Mesenchymal stem cell (in vitro differentiated cells and primary cell): ENCODE measurements around the gene ACADS.
A peak's percentile ranks its signal among the peaks of the same experiment; 100 is the strongest.

Source experiments
- DNase-seq: peaks from one replicate; pipeline ENCODE4 v3.0.0-alpha.2; 2013
- H2AFZ ChIP-seq: one replicate; pipeline ENCODE4 v1.6.1; 2013; ENCODE audit warnings: low read depth, mild to moderate bottlenecking, control low read depth, inconsistent platforms, low read length, moderate library complexity
- H2AK5ac ChIP-seq: 2 replicates; pipeline ENCODE4 v1.6.1; 2013; ENCODE audit warnings: low read length, moderate library complexity, mild to moderate bottlenecking, inconsistent platforms; ENCODE audit not compliant: severe bottlenecking
- H2BK120ac ChIP-seq: one replicate; pipeline ENCODE4 v1.6.1; 2013; ENCODE audit warnings: low read depth, mild to moderate bottlenecking, inconsistent platforms, low read length, moderate library complexity
- H2BK12ac ChIP-seq, 2 experiments: one replicate each; pipeline ENCODE4 v1.6.1; 2013; ENCODE audit warnings: inconsistent platforms in 2 of 2, low read length in 2 of 2, mild to moderate bottlenecking in 2 of 2, moderate library complexity in 2 of 2, control low read depth in 1 of 2
- H2BK15ac ChIP-seq: one replicate; pipeline ENCODE4 v1.6.1; 2013; ENCODE audit warnings: mild to moderate bottlenecking, low read depth, inconsistent platforms; ENCODE audit not compliant: poor library complexity, severe bottlenecking
- H2BK5ac ChIP-seq: 2 replicates; pipeline ENCODE4 v1.6.1; 2013; ENCODE audit warnings: low read depth, mild to moderate bottlenecking, low read length, control low read depth, inconsistent platforms; ENCODE audit not compliant: poor library complexity, severe bottlenecking
- H3K14ac ChIP-seq, 2 experiments: one replicate each; pipeline ENCODE4 v1.6.1; 2013; ENCODE audit warnings: inconsistent platforms in 2 of 2, low read length in 2 of 2, control low read depth in 1 of 2, mild to moderate bottlenecking in 1 of 2, moderate library complexity in 1 of 2
- H3K18ac ChIP-seq, 2 experiments: one replicate each; pipeline ENCODE4 v1.6.1; 2013; ENCODE audit warnings: inconsistent platforms in 2 of 2, low read length in 2 of 2, control low read depth in 1 of 2, low read depth in 1 of 2, mild to moderate bottlenecking in 1 of 2
- H3K23ac ChIP-seq, 2 experiments: one replicate each; pipeline ENCODE4 v1.6.1; 2013; ENCODE audit warnings: inconsistent platforms in 2 of 2, low read length in 2 of 2, mild to moderate bottlenecking in 2 of 2, moderate library complexity in 2 of 2, control low read depth in 1 of 2
- H3K27ac ChIP-seq: 2 replicates; pipeline ENCODE4 v1.5.1; 2013; ENCODE audit warnings: mild to moderate bottlenecking, moderate library complexity, low read length, control low read depth, inconsistent platforms; ENCODE audit not compliant: poor library complexity, severe bottlenecking
- H3K27me3 ChIP-seq, 2 experiments: 2 replicates each; pipeline versions ENCODE4 v1.6.1 to v1.7.0; 2013; ENCODE audit warnings: low read length in 2 of 2, mild to moderate bottlenecking in 2 of 2, moderate library complexity in 2 of 2, control low read depth in 1 of 2, inconsistent platforms in 1 of 2; ENCODE audit not compliant: control insufficient read depth in 1 of 2, insufficient read depth in 1 of 2
- H3K36me3 ChIP-seq, 2 experiments: 2 replicates each; pipeline versions ENCODE4 v1.6.1 to v1.7.0; 2013; ENCODE audit warnings: low read length in 2 of 2, control low read depth in 1 of 2, inconsistent platforms in 1 of 2, low read depth in 1 of 2, mild to moderate bottlenecking in 1 of 2; ENCODE audit not compliant: insufficient read depth in 2 of 2, control insufficient read depth in 1 of 2
- H3K4ac ChIP-seq, 2 experiments: one replicate each; pipeline ENCODE4 v1.6.1; 2013; ENCODE audit warnings: inconsistent platforms in 2 of 2, low read length in 2 of 2, mild to moderate bottlenecking in 2 of 2, moderate library complexity in 2 of 2, control low read depth in 1 of 2, low read depth in 1 of 2
- H3K4me1 ChIP-seq: 2 replicates; pipeline ENCODE4 v1.6.1; 2013; ENCODE audit warnings: low read depth, low read length, control low read depth; ENCODE audit not compliant: control insufficient read depth, insufficient read depth
- H3K4me2 ChIP-seq: 2 replicates; pipeline ENCODE4 v1.6.1; 2013; ENCODE audit warnings: low read length, mild to moderate bottlenecking, inconsistent platforms; ENCODE audit not compliant: poor library complexity, severe bottlenecking
- H3K4me3 ChIP-seq, 2 experiments: 2 replicates each; pipeline versions ENCODE4 v1.5.1 to v1.7.0; 2013; ENCODE audit warnings: low read length in 2 of 2, mild to moderate bottlenecking in 2 of 2, control low read depth in 1 of 2, low read depth in 1 of 2; ENCODE audit not compliant: insufficient read depth in 1 of 2
- H3K79me1 ChIP-seq: replicated peaks from 2 replicates; pipeline ENCODE4 v1.6.1; 2013; ENCODE audit warnings: mild to moderate bottlenecking, control low read depth, low read length, inconsistent platforms; ENCODE audit not compliant: poor library complexity, severe bottlenecking
- H3K9ac ChIP-seq: 2 replicates; pipeline ENCODE4 v1.7.0; 2013; ENCODE audit warnings: mild to moderate bottlenecking, low read length, moderate library complexity
- H3K9me3 ChIP-seq: 2 replicates; pipeline ENCODE4 v1.7.0; 2013; ENCODE audit warnings: mild to moderate bottlenecking, low read length; ENCODE audit not compliant: control insufficient read depth
- H4K8ac ChIP-seq: one replicate; pipeline ENCODE4 v1.6.1; 2013; ENCODE audit warnings: inconsistent platforms, mild to moderate bottlenecking, low read length, moderate library complexity
- H4K91ac ChIP-seq: one replicate; pipeline ENCODE4 v1.6.1; 2013; ENCODE audit warnings: mild to moderate bottlenecking, low read length, inconsistent platforms
- WGBS: methylation state at CpG from one replicate; pipeline ENCODE4 v1.1.7; 2013; ENCODE audit warnings: mixed read lengths; 5-methylcytosine and 5-hydroxymethylcytosine counted together

ACADS gene

DNA sequence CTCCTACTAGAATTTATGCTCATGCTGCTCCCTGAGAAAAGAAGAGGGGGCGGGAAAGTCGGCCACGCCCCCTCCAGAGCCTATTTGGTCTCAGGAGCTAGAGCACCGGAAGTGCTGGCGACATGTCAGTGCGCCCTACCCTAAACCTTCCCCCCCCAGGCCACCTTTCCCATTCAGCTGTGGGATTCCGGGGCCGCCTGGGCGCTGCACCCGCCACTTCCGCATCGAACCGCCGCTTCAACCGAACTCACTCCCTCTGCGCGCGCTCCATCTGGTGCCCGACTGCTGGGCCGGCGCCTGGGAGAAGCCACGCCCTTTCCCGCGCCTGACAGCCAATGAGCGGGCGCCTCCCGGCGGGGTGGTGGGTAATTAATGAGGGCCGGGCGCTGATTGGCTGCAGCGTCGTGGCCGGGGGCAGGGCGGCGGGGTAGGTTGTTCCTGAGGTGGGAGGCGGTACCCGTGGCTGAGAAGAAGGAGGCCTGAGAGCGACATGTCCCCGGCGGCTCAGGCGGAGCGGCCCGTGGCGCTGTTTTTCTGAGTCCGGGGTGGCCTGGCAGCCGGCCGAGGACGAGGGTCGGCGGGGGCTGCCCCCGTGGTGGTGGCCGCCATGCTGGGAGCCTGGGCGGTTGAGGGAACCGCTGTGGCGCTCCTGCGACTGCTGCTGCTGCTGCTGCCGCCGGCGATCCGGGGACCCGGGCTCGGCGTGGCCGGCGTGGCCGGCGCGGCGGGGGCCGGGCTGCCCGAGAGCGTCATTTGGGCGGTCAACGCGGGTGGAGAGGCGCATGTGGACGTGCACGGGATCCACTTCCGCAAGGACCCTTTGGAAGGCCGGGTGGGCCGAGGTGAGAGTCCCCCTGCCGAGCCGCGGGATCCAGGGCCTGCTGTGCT lies 38.7 kb upstream of the ACADS start, which contains the start of gene MLEC:
MLEC (plus strand) TSS at position 460 of the 888 bp plus-strand sequence; CDS start at position 608, 148 bp downstream.
- peak within 1 kb of the TSS; percentile 94 to 96 for H3K4ac ChIP-seq
- H2AK5ac ChIP-seq = no peak within 1 kb of the TSS
- H3K23ac ChIP-seq = peak within 1 kb of the TSS; percentile 46 to 97
- DNase-seq = peak; percentile 98
- H4K8ac ChIP-seq = peak within 1 kb of the TSS; percentile 95
- peak within 1 kb of the TSS in 1 of 2 experiments; percentile 82 for H2BK12ac ChIP-seq
- H4K91ac ChIP-seq = peak within 1 kb of the TSS; percentile 76
- H3K9ac ChIP-seq = peak within 1 kb of the TSS; percentile 95
- H3K9me3 ChIP-seq = no peaks in the 10 kb centered on the region
- peak within 1 kb of the TSS; percentile 90 for H2BK5ac ChIP-seq
- peak within 1 kb of the TSS; percentile 100 for H2AFZ ChIP-seq
- H3K27ac ChIP-seq = peak within 1 kb of the TSS; percentile 99
- peak within 1 kb of the TSS; percentile 94 for H2BK120ac ChIP-seq
- H3K27me3 ChIP-seq = no peaks in the 10 kb centered on the region
- H3K36me3 ChIP-seq = no peaks in the 10 kb centered on the region
- peak within 1 kb of the TSS; percentile 89 to 98 for H3K18ac ChIP-seq
- under 1% methylated on average over 73 of the region's 84 CpGs for WGBS
- H2BK15ac ChIP-seq = peak within 1 kb of the TSS; percentile 97
- peaks cover 6% of the 10 kb centered on the region for H3K4me1 ChIP-seq
- H3K4me3 ChIP-seq = peak within 1 kb of the TSS; percentile 83 to 96
- peak within 1 kb of the TSS; percentile 88 for H3K4me2 ChIP-seq
- H3K79me1 ChIP-seq = peaks cover 1% of the 10 kb centered on the region
- H3K14ac ChIP-seq = peak within 1 kb of the TSS in 1 of 2 experiments; percentile 98

DNA sequence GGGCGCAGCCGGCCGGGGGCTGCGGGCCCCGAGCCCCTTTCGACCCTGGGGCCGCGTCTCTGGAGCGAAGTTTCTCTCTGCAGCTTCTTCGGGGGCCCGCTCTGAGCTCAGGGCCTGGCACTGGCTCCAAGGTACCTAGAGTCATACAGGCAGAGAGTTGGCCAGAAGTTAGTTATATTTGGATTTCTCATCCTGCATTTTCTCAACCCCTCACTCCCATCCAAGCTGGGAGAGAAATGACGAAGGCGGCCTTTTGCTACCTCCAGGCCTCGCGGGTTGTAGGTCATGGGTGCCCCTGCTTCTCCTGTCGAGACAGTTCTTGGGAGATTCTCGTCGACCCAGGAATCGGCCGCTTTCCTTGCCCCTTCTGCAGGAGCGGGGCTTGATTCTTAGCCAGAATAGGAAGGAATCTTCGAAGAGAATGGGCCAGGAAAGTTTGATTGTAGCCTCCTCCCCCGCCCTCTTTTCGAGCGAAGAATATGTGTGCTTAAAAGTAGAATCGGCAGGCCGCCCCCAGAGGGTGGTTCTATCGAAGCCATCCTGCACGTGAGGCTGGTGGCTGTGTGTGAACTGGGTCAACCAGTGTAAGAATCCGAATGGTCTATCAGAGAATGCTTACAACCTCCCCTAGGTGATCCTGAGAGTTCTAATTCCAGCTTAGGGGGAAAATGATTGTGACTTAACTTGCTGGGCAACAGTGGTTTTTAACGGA lies 37.9 kb upstream of the ACADS start:
- WGBS = under 1% methylated on average over 31 of the region's 31 CpGs
- H3K23ac ChIP-seq = peak overlapping the region; percentile 42 to 46
- H4K91ac ChIP-seq = no peak overlapping the region
- peak overlapping the region; percentile 1 for H3K27ac ChIP-seq
- no peaks in the 10 kb centered on the region for H3K36me3 ChIP-seq
- peak overlapping the region in 1 of 2 experiments; percentile 61 for H3K14ac ChIP-seq
- no peak overlapping the region for H2BK120ac ChIP-seq
- H2BK15ac ChIP-seq = peak overlapping the region; percentile 73
- H3K4me2 ChIP-seq = peak overlapping the region; percentile 56
- H2AFZ ChIP-seq = peak overlapping the region; percentile 29
- no peak overlapping the region for H4K8ac ChIP-seq
- H3K4me3 ChIP-seq = peak overlapping the region; percentile 83 to 96
- no peak overlapping the region for H2BK5ac ChIP-seq
- peak overlapping the region; percentile 95 for H3K9ac ChIP-seq
- peak; percentile 58 for DNase-seq
- H3K9me3 ChIP-seq = no peaks in the 10 kb centered on the region
- H3K27me3 ChIP-seq = no peaks in the 10 kb centered on the region
- no peak overlapping the region for H2AK5ac ChIP-seq
- peaks cover 7% of the 10 kb centered on the region for H3K4me1 ChIP-seq
- H3K18ac ChIP-seq = peak overlapping the region; percentile 79 to 84
- peaks cover 1% of the 10 kb centered on the region for H3K79me1 ChIP-seq
- no peak overlapping the region for H2BK12ac ChIP-seq
- H3K4ac ChIP-seq = peak overlapping the region in 1 of 2 experiments; percentile 65

DNA sequence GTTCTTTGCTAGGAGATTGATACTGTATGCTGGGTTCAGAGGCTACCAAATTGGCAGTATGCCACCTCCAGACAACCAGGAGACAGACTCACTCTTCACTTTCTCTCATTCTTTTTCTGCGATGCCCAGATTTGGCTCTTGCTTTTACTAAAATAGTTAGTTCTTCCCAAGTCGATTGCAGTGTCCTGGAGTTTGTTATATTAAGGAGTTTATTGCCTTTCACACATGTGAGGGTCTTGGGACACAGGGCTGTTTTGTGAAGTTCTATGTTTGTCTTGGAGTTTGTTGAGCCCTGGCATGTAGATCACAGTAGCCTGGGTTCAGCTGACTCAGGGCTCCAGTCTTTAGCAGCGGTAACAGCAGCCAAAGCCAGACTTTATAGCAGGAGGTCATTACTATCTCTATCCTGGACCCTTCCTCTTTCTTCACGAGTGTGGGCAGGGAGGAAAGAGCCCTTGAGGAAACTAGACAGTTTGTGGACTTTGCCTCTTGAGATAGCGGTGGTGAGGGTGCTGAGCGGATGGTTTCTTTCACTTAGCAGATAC lies 37.0 kb upstream of the ACADS start:
- Histone ChIP-seq H3K9ac (peak overlapping the region; percentile 95), H3K4me3 (peak overlapping the region in 1 of 2 experiments; percentile 83), H2BK15ac (no peak overlapping the region), H4K8ac (no peak overlapping the region), H3K79me1 (peaks cover 1% of the 10 kb centered on the region), H3K14ac (no peak overlapping the region), H3K4me1 (peaks cover 7% of the 10 kb centered on the region), H3K4me2 (peak overlapping the region; percentile 56), H2AFZ (no peak overlapping the region), H3K23ac (no peak overlapping the region), H3K36me3 (no peaks in the 10 kb centered on the region), H3K9me3 (no peaks in the 10 kb centered on the region), H2BK12ac (no peak overlapping the region), H2BK120ac (no peak overlapping the region), H3K4ac (no peak overlapping the region), H3K18ac (no peak overlapping the region), H2BK5ac (no peak overlapping the region), H2AK5ac (no peak overlapping the region), H3K27me3 (no peaks in the 10 kb centered on the region), H3K27ac (no peak overlapping the region), H4K91ac (no peak overlapping the region)
- DNase-seq = peak; percentile 62
- WGBS = 21% methylated on average over 4 of the region's 6 CpGs
